ENCODE measurements around the gene FXYD5. TPM values are rescaled to one million over a fixed set of nuclear protein-coding genes. Genes with fewer than 3 reads are reported as not detected.

FXYD5 gene
- total RNA-seq, 4 donors from 2014 or later: 5.2 to 23.3 (median 14.3) TPM

DNA sequence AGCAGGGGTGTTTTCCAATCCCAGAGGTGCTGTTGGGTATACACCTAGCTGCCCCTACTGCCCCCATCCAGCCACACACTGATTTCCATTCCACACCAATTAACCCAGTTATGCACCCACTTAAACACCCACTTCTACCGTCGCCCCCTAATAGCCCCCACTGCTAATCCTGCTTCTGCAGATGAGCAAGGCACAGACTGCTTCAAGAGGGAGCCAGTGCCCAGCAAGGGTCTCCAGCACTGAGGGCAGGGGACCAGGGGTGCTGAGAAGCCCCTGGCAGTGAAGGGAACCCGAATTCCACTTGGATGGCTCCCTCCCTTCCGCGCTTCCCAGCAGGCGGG is 10.3 kb upstream of the FXYD5 start:
- H3K4me1 ChIP-seq: peaks cover 20 to 25% of the 10 kb centered on the region in 2 donors
- intact Hi-C loops (cut with DNase I; ENCODE audit: low total_unique reads): loop anchor here (5.0 to 10.0 kb wide), 2 partner anchors 172 to 601 kb away; partner anchors contain the start of genes IGFLR1, LIN37, PSENEN and U2AF1L4

DNA sequence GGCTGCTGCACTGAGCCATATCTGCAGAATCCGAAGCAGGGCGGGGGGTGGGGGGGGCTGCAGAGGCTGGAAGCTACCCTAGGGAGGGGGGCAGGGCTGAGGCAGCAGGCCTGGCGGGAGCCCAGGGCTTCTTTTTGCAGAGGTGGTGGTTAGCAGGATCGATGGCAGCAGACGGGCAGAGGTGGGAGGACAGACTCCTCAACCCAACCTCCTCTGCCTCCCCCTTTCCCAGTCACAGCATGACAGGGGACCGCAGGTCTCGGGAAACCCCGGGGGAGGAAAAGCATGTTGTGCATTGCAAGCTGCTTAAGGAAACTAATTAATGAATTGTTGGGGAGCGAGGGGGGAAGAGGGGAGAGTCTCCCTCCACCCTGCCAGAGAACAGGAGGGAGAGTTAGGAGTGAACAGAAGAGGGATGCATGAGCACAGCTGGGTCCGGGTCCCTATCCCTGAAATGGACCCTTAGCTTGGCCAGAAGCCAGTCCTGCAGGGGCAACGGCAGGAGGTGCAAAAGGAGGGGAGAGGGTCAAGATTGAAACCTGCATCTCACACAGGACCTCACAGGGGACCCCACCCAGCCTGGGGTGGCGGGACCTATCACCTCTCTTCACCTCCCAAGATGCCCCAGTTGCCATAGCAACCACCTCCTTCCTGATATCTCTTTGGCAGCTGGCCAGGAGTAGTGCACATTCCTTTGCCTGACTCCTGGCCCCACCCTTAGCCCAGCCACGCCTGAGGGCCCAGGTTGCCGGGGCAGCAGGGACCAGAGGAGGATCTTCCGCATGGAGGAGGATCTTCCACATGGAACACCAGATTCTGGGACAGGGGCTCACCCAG is 9.7 kb upstream of the FXYD5 start:
- no peak overlapping the region for H3K27ac ChIP-seq
- no peaks in the 10 kb centered on the region for H3K36me3 ChIP-seq
- no peaks in the 10 kb centered on the region for H3K27me3 ChIP-seq
- TF ChIP-seq, protein P1, sequence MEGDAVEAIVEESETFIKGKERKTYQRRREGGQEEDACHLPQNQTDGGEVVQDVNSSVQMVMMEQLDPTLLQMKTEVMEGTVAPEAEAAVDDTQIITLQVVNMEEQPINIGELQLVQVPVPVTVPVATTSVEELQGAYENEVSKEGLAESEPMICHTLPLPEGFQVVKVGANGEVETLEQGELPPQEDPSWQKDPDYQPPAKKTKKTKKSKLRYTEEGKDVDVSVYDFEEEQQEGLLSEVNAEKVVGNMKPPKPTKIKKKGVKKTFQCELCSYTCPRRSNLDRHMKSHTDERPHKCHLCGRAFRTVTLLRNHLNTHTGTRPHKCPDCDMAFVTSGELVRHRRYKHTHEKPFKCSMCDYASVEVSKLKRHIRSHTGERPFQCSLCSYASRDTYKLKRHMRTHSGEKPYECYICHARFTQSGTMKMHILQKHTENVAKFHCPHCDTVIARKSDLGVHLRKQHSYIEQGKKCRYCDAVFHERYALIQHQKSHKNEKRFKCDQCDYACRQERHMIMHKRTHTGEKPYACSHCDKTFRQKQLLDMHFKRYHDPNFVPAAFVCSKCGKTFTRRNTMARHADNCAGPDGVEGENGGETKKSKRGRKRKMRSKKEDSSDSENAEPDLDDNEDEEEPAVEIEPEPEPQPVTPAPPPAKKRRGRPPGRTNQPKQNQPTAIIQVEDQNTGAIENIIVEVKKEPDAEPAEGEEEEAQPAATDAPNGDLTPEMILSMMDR (IDR thresholded peaks at IDR 0.05 in 4 of 5, conservative IDR thresholded peaks at IDR 0.05 in 1 of 5): no peak
- no peak for TF ChIP-seq POLR2A (IDR thresholded peaks at IDR 0.05)
- intact Hi-C loops (cut with DNase I; ENCODE audit: low total_unique reads): loop anchor here (5.0 to 10.0 kb wide), 2 partner anchors 173 to 600 kb away; partner anchors contain the start of genes IGFLR1, LIN37, PSENEN and U2AF1L4
- in situ Hi-C loops (cut with MboI; ENCODE audit: low sequenced_read_pairs in 4 of 4): loop anchor here in 1 of 4 donors (10.0 kb wide), 1 partner anchor 130 kb away; no protein-coding TSS in a partner anchor
- H3K9me3 ChIP-seq: no peaks in the 10 kb centered on the region
- H3K4me1 ChIP-seq: peaks cover 19 to 24% of the 10 kb centered on the region in 2 donors
- H3K4me3 ChIP-seq: no peak overlapping the region
- DNase-seq (no peak), ATAC-seq (no peak)

More for the DNA sequence above, 10.3 kb upstream of the FXYD5 start:
- Histone ChIP-seq H3K9me3 (no peaks in the 10 kb centered on the region), H3K27me3 (no peaks in the 10 kb centered on the region), H3K36me3 (no peaks in the 10 kb centered on the region), H3K4me3 (no peak overlapping the region), H3K27ac (no peak overlapping the region)
- no peak for TF ChIP-seq POLR2A (IDR thresholded peaks at IDR 0.05)
- TF ChIP-seq, protein P1 (IDR thresholded peaks at IDR 0.05 in 4 of 5, conservative IDR thresholded peaks at IDR 0.05 in 1 of 5): no peak
- DNase-seq: no peak
- in situ Hi-C loops (cut with MboI; ENCODE audit: low sequenced_read_pairs in 4 of 4): loop anchor here in 1 of 4 donors (10.0 kb wide), 1 partner anchor 131 kb away; no protein-coding TSS in a partner anchor
- ATAC-seq: no peak

DNA sequence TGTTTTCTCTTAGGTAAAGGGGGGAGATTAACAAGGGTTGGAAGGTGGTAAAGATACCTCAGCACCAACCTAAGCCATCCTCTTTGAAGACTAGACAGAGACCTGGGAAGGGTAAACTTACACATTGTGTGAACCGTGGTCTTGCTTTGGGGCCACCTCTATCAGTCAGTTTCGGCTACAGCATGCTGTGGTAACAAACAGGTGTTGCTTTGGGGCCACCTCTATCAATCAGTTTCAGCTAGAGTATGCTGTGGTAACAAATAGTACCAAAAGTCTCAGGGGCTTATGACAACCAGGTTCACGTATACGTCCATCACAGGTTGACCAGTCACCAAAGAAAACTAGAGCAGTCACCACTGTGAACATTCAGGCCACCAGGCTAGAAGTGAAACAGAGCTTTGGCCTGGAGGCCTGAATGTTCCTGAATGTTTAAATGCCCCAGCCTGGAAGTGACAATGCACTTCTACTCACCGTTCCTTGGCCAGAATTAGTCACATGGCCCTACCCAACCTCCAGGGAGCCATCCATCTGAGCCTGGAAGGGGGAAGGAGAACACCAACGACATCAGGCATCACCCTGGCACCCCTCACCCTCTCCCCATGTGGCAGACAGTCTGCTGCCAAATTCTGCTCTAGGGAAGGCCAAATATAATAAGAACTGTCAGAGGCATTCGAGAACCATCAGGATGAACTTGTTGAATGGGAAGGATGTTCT is 7.6 kb upstream of the FXYD5 start:
- Histone ChIP-seq H3K36me3 (no peaks in the 10 kb centered on the region), H3K9me3 (no peaks in the 10 kb centered on the region), H3K4me1 (peaks cover 4 to 8% of the 10 kb centered on the region in 2 donors), H3K27me3 (no peaks in the 10 kb centered on the region), H3K27ac (no peak overlapping the region), H3K4me3 (no peak overlapping the region)
- in situ Hi-C loops (cut with MboI; ENCODE audit: low sequenced_read_pairs in 4 of 4) (loop anchor here in 1 of 4 donors (10.0 kb wide), 1 partner anchor 128 kb away; no protein-coding TSS in a partner anchor), intact Hi-C loops (cut with DNase I; ENCODE audit: low total_unique reads) (loop anchor here (10.0 kb wide), 1 partner anchor 598 kb away; the partner anchor contains the start of genes IGFLR1, LIN37, PSENEN and U2AF1L4)
- DNase-seq: no peak
- ATAC-seq: peak in 1 of 2 donors; percentile 51
- no peak for TF ChIP-seq POLR2A (IDR thresholded peaks at IDR 0.05)
- TF ChIP-seq, protein P1 (IDR thresholded peaks at IDR 0.05 in 4 of 5, conservative IDR thresholded peaks at IDR 0.05 in 1 of 5): no peak

DNA sequence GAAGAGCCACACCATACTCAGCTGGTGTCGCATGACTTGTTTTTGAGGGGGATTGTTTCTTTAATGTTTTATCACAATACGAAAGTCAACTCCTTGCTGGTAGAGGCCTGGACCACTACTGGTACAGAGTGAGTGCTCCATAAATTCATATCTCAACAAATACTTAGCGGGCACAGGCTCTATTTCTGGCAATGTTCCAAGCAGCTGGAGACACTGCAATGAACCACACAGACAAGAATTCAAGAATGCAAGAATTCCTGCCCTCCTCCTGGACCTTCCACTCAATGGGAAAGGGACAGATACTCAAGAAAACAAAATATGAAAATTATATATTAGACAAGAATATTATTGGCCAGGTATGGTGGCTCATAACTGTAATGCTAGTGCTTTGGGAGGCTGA is 5.1 kb upstream of the FXYD5 start:
- DNase-seq (no peak), ATAC-seq (no peak)
- in situ Hi-C loops (cut with MboI; ENCODE audit: low sequenced_read_pairs in 4 of 4) (loop anchor here in 1 of 4 donors (10.0 kb wide), 1 partner anchor 125 kb away; no protein-coding TSS in a partner anchor), intact Hi-C loops (cut with DNase I; ENCODE audit: low total_unique reads) (loop anchor here (10.0 kb wide), 1 partner anchor 595 kb away; the partner anchor contains the start of genes IGFLR1, LIN37, PSENEN and U2AF1L4)
- H3K27ac ChIP-seq: no peak overlapping the region
- TF ChIP-seq, protein P1 (IDR thresholded peaks at IDR 0.05 in 4 of 5, conservative IDR thresholded peaks at IDR 0.05 in 1 of 5): no peak
- TF ChIP-seq POLR2A (IDR thresholded peaks at IDR 0.05): no peak
- H3K27me3 ChIP-seq: peaks cover 14 to 21% (median 14%) of the 10 kb centered on the region in 3 donors
- H3K4me1 ChIP-seq: peaks cover 0 to 2% of the 10 kb centered on the region in 2 donors
- no peaks in the 10 kb centered on the region for H3K36me3 ChIP-seq
- no peaks in the 10 kb centered on the region for H3K9me3 ChIP-seq
- no peak overlapping the region for H3K4me3 ChIP-seq
